ENCODE results near the gene SORCS2.

Gene SORCS2

GRCh38 chr4:7417639-7418038 lies 225.3 kb downstream of the SORCS2 start:
- Mint-ChIP-seq H3K9me3 (peaks cover 20% of the 10 kb centered on the region), H3K27ac (no peak overlapping the region), H3K4me1 (ENCODE audit: low read depth) (no peaks in the 10 kb centered on the region), H3K27me3 (ENCODE audit: low read depth) (no peaks in the 10 kb centered on the region), H3K36me3 (ENCODE audit: low read depth) (no peaks in the 10 kb centered on the region), H3K4me3 (no peak overlapping the region)
- no peak for DNase-seq (ENCODE audit: low spot score)

- no peak overlapping the region for H3K27ac Mint-ChIP-seq
- H3K4me1 Mint-ChIP-seq (ENCODE audit: low read depth) = no peaks in the 10 kb centered on the region
- no peaks in the 10 kb centered on the region for H3K27me3 Mint-ChIP-seq (ENCODE audit: low read depth)
- peaks cover 20% of the 10 kb centered on the region for H3K9me3 Mint-ChIP-seq
- DNase-seq (ENCODE audit: low spot score) = no peak
- no peak overlapping the region for H3K4me3 Mint-ChIP-seq
- H3K36me3 Mint-ChIP-seq (ENCODE audit: low read depth) = no peaks in the 10 kb centered on the region
Observed at GRCh38 chr4:7418131-7418943, 226.0 kb downstream of the SORCS2 start.

DNA sequence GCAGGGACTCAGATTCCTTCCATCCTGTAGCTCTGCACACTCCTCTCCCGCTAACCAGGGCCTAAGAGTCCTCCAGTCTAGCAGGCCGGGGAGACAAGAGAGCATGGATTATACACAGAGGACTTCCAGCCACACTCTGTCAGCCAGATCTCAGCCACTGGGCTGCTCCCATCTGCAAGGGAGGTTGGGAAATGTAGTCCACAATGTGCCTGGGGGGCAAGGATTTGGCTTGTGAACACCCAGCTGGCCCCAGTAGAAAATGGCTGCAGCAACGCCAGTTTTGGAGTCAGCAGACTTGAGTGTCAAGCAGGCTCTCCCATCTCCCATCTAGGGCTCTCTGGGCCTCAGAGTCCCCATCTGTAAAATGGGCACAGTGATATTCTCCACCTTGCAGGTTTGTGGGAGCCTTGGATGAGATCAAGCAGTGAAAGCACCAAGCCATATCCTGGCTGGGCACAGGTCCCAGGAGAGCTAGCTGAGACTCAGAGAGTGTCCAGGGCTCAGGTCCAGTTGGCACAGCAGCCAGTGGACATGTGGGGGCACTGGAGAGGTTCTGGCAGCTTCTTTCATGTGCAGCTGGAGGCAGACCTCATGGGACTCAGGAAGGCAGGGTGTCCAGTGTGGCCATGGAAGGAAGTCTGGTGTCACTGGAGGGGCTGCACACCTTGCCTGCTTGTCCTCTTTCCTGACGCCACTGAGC lies 227.8 kb downstream of the SORCS2 start:
- H3K9me3 Mint-ChIP-seq = peaks cover 20% of the 10 kb centered on the region
- no peaks in the 10 kb centered on the region for H3K36me3 Mint-ChIP-seq (ENCODE audit: low read depth)
- no peaks in the 10 kb centered on the region for H3K4me1 Mint-ChIP-seq (ENCODE audit: low read depth)
- no peak for DNase-seq (ENCODE audit: low spot score)
- H3K4me3 Mint-ChIP-seq = no peak overlapping the region
- no peak overlapping the region for H3K27ac Mint-ChIP-seq
- no peaks in the 10 kb centered on the region for H3K27me3 Mint-ChIP-seq (ENCODE audit: low read depth)

DNA sequence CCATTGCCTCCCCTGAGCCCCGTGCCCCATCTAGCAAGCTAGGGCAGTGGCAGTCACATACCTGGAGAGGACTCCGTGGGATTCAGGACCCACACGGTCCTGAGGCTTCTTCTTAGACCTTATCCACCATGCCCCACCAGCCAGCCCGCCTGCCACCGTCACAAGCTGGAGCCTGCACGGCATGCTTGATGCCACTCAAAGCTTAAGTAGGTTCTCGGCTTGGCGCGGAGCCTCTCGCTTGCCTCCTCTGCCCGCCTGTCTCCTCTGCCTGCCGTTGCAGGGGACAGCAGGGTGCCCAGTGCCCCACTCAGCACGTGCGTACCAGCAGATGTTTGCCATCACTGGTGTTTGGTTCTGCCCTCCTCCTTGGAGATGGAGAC lies 228.3 kb downstream of the SORCS2 start:
- H3K4me3 Mint-ChIP-seq = no peak overlapping the region
- H3K36me3 Mint-ChIP-seq (ENCODE audit: low read depth) = no peaks in the 10 kb centered on the region

GRCh38 chr4:7421356-7422150 lies 229.2 kb downstream of the SORCS2 start:
- DNase-seq (ENCODE audit: low spot score) = no peak
- Mint-ChIP-seq H3K27ac (no peak overlapping the region), H3K27me3 (ENCODE audit: low read depth) (no peaks in the 10 kb centered on the region), H3K4me1 (ENCODE audit: low read depth) (no peaks in the 10 kb centered on the region), H3K36me3 (ENCODE audit: low read depth) (no peaks in the 10 kb centered on the region), H3K9me3 (peaks cover 17% of the 10 kb centered on the region), H3K4me3 (no peak overlapping the region)

More for the DNA sequence above, 228.3 kb downstream of the SORCS2 start:
- Mint-ChIP-seq H3K27ac (no peak overlapping the region), H3K4me1 (ENCODE audit: low read depth) (no peaks in the 10 kb centered on the region), H3K27me3 (ENCODE audit: low read depth) (no peaks in the 10 kb centered on the region), H3K9me3 (peaks cover 20% of the 10 kb centered on the region)
- DNase-seq (ENCODE audit: low spot score) = no peak

DNA sequence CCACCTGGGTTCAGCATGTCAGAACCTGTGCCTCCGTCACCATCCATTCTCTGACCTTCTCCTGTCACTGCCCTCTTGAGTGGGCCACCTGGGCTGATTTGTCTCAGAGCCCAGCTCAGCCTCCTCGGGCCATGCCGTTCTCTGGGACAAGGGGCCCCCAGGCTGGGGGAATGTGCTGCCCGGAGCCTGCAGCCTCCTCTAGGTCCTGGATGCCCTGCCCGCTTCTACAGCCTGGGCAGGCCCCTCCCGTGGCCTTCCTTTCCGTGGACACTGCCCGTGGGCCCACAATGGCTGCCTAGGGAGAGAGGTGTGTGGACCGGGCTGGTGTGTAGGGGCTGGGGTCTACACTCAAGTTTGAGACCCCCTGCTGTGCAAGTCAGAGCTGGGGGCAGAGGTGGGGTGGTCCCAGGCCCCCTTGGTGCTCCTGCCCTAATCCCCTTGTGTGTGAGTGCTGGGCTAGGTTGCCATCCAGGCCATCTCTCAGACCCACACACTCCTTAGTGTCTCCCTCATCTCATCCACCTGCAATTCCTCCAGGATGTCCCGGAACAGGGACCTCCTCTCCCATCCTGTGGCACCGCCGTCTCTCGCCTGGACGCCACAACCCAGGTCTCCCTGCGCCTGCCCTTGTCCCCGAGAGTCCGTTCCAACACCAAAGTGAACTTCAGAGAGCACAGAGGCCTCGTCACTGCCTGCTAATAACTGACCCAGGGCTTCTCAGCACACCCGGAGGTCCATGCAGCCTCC lies 230.0 kb downstream of the SORCS2 start:
- no peak for DNase-seq (ENCODE audit: low spot score)
- Mint-ChIP-seq H3K4me1 (ENCODE audit: low read depth) (no peaks in the 10 kb centered on the region), H3K9me3 (peaks cover 12% of the 10 kb centered on the region), H3K27me3 (ENCODE audit: low read depth) (no peaks in the 10 kb centered on the region), H3K4me3 (no peak overlapping the region), H3K27ac (no peak overlapping the region), H3K36me3 (ENCODE audit: low read depth) (no peaks in the 10 kb centered on the region)

DNA sequence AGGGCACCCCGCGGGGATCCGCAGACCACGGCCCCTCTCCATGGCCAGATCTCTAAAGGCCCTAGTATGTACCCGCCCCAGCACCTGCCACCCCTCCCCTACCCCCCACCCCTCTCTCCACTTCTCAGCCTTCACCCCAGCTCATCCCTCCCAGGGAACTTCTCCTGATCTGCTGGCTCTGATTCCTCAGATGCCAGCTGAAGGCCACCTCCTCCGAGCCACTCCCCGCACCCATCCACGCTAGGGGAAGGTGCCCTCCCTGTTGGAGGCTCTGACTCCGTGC lies 230.5 kb downstream of the SORCS2 start:
- H3K36me3 Mint-ChIP-seq (ENCODE audit: low read depth) = no peaks in the 10 kb centered on the region
- H3K9me3 Mint-ChIP-seq = peaks cover 11% of the 10 kb centered on the region
- no peaks in the 10 kb centered on the region for H3K4me1 Mint-ChIP-seq (ENCODE audit: low read depth)
- H3K4me3 Mint-ChIP-seq = no peak overlapping the region
- H3K27ac Mint-ChIP-seq = no peak overlapping the region
- H3K27me3 Mint-ChIP-seq (ENCODE audit: low read depth) = no peaks in the 10 kb centered on the region
- DNase-seq (ENCODE audit: low spot score) = no peak

GRCh38 chr4:7423391-7423790 lies 231.1 kb downstream of the SORCS2 start:
- H3K4me1 Mint-ChIP-seq (ENCODE audit: low read depth) = no peaks in the 10 kb centered on the region
- no peaks in the 10 kb centered on the region for H3K27me3 Mint-ChIP-seq (ENCODE audit: low read depth)
- H3K4me3 Mint-ChIP-seq = no peak overlapping the region
- DNase-seq (ENCODE audit: low spot score) = no peak
- H3K36me3 Mint-ChIP-seq (ENCODE audit: low read depth) = no peaks in the 10 kb centered on the region
- H3K9me3 Mint-ChIP-seq = peaks cover 6% of the 10 kb centered on the region
- H3K27ac Mint-ChIP-seq = no peak overlapping the region

DNA sequence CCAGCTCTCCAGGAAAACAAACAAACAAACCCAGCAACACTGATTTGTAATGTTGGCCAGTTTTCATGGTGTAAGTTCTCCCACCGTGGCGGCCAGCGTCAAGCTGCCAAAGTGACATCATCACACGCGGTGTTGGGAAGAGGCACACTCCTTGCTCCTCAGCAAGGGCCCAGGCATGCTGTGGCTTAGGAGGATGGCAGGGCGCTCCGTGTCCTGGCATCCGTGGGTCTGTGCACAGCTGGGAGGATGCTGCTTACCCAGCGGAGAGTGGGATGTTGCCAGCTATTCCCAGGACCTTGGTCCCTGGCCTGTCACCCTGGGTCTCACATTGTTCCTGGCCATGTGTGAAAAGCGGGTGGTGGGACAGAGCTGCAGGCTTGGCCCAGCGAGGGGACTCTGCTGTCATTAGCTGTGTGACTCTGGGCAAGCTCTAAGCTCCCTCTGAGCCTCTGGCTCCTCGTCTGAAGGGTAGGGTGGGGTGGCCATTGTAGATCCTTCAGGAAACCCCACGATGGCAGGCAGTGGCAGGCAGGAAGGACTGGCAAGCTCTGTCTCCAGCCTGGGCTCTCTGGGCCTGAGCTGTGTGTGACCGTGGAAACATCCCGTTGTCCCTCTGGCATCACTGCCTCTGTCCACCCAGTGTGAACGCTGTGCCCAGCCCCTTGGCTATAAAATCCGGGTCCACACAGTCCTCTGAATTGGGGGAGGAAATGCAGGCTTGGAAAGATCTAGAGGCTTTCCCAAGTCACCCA lies 231.6 kb downstream of the SORCS2 start:
- H3K4me1 Mint-ChIP-seq (ENCODE audit: low read depth) = no peaks in the 10 kb centered on the region
- no peaks in the 10 kb centered on the region for H3K9me3 Mint-ChIP-seq

DNA sequence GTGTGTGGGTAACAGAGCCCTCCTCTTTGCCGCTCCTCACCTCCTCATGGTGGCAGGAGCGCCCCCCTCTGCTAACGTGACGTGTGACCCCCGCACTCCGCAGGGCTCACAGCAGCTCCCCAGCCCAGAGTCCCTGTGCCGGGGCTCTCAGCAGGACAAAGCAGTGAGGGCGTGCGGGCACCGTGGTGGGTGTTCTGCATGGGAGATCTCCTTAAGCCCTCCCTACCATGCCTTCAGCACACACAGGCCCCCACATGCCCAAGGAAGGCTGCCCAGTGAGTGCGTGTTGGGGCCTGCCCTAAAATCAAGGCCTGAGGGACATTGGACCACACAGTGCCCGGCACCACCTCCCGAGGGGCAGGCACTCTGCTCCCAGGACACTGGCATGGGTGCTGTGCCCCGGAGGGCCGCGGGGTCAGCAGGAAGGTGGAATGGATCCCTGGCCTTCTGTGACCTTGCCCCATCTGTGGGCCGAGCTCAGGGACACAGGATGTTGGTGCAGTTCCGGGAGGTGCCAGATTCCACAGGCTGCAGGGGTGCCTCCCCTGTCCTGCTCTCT lies 232.3 kb downstream of the SORCS2 start:
- Mint-ChIP-seq H3K36me3 (ENCODE audit: low read depth) (no peaks in the 10 kb centered on the region), H3K27ac (no peak overlapping the region), H3K4me3 (no peak overlapping the region), H3K9me3 (no peaks in the 10 kb centered on the region), H3K4me1 (ENCODE audit: low read depth) (no peaks in the 10 kb centered on the region), H3K27me3 (ENCODE audit: low read depth) (no peaks in the 10 kb centered on the region)
- no peak for DNase-seq (ENCODE audit: low spot score)

More for the DNA sequence above, 231.6 kb downstream of the SORCS2 start:
- no peak overlapping the region for H3K27ac Mint-ChIP-seq
- no peak overlapping the region for H3K4me3 Mint-ChIP-seq
- no peak for DNase-seq (ENCODE audit: low spot score)
- H3K27me3 Mint-ChIP-seq (ENCODE audit: low read depth) = no peaks in the 10 kb centered on the region
- H3K36me3 Mint-ChIP-seq (ENCODE audit: low read depth) = no peaks in the 10 kb centered on the region

DNA sequence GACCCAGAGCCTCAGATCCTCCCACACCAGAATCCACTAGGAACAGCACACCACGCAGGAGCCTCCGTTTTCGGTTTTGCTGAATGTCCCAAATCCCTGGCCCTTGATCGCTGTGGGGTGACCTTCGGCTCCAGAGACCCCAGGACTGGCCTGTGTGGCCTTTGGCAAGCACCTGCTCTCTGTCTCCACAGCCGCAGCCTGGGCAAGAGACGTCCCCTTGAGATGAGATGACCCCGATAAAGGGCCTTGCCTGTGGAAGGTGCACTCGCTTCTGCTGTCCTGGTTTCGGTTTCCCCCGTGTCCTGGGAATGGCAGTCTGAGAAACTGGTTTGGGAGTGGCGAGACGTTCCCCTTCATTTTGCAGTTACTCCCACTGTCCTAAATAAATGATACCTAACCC lies 232.8 kb downstream of the SORCS2 start:
- Mint-ChIP-seq H3K9me3 (no peaks in the 10 kb centered on the region), H3K4me1 (ENCODE audit: low read depth) (no peaks in the 10 kb centered on the region), H3K27me3 (ENCODE audit: low read depth) (no peaks in the 10 kb centered on the region), H3K36me3 (ENCODE audit: low read depth) (no peaks in the 10 kb centered on the region), H3K27ac (no peak overlapping the region), H3K4me3 (no peak overlapping the region)
- no peak for DNase-seq (ENCODE audit: low spot score)

- no peaks in the 10 kb centered on the region for H3K27me3 Mint-ChIP-seq (ENCODE audit: low read depth)
- no peaks in the 10 kb centered on the region for H3K4me1 Mint-ChIP-seq (ENCODE audit: low read depth)
- H3K4me3 Mint-ChIP-seq = no peak overlapping the region
- DNase-seq (ENCODE audit: low spot score) = no peak
- H3K36me3 Mint-ChIP-seq (ENCODE audit: low read depth) = no peaks in the 10 kb centered on the region
- H3K27ac Mint-ChIP-seq = no peak overlapping the region
- no peaks in the 10 kb centered on the region for H3K9me3 Mint-ChIP-seq
Observed at GRCh38 chr4:7425591-7426468, 233.5 kb downstream of the SORCS2 start.
